Nephron (organoid): Measurements from ENCODE around the gene CXCR5.

Experiments
- H3K27ac Mint-ChIP-seq, 3 experiments: 2 replicates each; pipeline ENCODE4 v1.8.0; 2020; ENCODE audit warnings: mixed read lengths in 3 of 3, mild to moderate bottlenecking in 2 of 3, moderate library complexity in 1 of 3
- H3K27me3 Mint-ChIP-seq: 2 replicates; pipeline ENCODE4 v1.8.0; 2021; ENCODE audit warnings: low read depth, mild to moderate bottlenecking, moderate library complexity, mixed read lengths
- H3K36me3 Mint-ChIP-seq: 2 replicates; pipeline ENCODE4 v1.8.0; 2020; ENCODE audit warnings: low read depth, mixed read lengths
- H3K4me1 Mint-ChIP-seq: 2 replicates; pipeline ENCODE4 v1.8.0; 2020; ENCODE audit warnings: mixed read lengths
- H3K4me3 Mint-ChIP-seq, 3 experiments: 2 replicates each; pipeline ENCODE4 v1.8.0; 2020; ENCODE audit warnings: mild to moderate bottlenecking in 3 of 3, mixed read lengths in 3 of 3, moderate library complexity in 2 of 3
- H3K9me3 Mint-ChIP-seq: 2 replicates; pipeline ENCODE4 v1.8.0; 2020; ENCODE audit warnings: mixed read lengths
- CTCF ChIP-seq, 3 experiments: fragments of 200-600 bp; sonication (generic); IDR thresholded peaks; one replicate each; pipeline ENCODE4 v1.5.0; 2021; ENCODE audit warnings: antibody characterized with exemption in 3 of 3; ENCODE audit not compliant: unreplicated experiment in 3 of 3

CXCR5 gene

GRCh38 chr11:118928101-118928869 is 44.6 kb downstream of the CXCR5 start:
- peak; percentile 92 to 96 (median 93) for TF ChIP-seq CTCF (IDR thresholded peaks at IDR 0.05; ENCODE audit: unreplicated experiment in 3 of 3)
- H3K4me1 Mint-ChIP-seq = peaks cover 51% of the 10 kb centered on the region
- H3K27me3 Mint-ChIP-seq = peaks cover 6% of the 10 kb centered on the region
- H3K4me3 Mint-ChIP-seq = peak overlapping the region; percentile 91 to 97 (median 95)
- no peaks in the 10 kb centered on the region for H3K36me3 Mint-ChIP-seq
- H3K27ac Mint-ChIP-seq = peak overlapping the region; percentile 96 to 99 (median 98)
- H3K9me3 Mint-ChIP-seq = no peaks in the 10 kb centered on the region

- peaks cover 50% of the 10 kb centered on the region for H3K4me1 Mint-ChIP-seq
- peak overlapping the region; percentile 91 to 97 (median 95) for H3K4me3 Mint-ChIP-seq
- peak in 1 of 3 experiments; percentile 6 for TF ChIP-seq CTCF (IDR thresholded peaks at IDR 0.05; ENCODE audit: unreplicated experiment in 3 of 3)
- no peaks in the 10 kb centered on the region for H3K36me3 Mint-ChIP-seq
- H3K27me3 Mint-ChIP-seq = peaks cover 6% of the 10 kb centered on the region
- peak overlapping the region; percentile 96 to 99 (median 98) for H3K27ac Mint-ChIP-seq
- H3K9me3 Mint-ChIP-seq = no peaks in the 10 kb centered on the region
Measured at GRCh38 chr11:118928870-118929500, 45.3 kb downstream of the CXCR5 start.

GRCh38 chr11:118929501-118930093 is 45.9 kb downstream of the CXCR5 start:
- TF ChIP-seq CTCF (IDR thresholded peaks at IDR 0.05; ENCODE audit: unreplicated experiment in 3 of 3) = peak in 1 of 3 experiments; percentile 2
- H3K4me1 Mint-ChIP-seq = peaks cover 44% of the 10 kb centered on the region
- H3K27me3 Mint-ChIP-seq = peaks cover 6% of the 10 kb centered on the region
- no peaks in the 10 kb centered on the region for H3K36me3 Mint-ChIP-seq
- peak overlapping the region; percentile 91 to 97 (median 95) for H3K4me3 Mint-ChIP-seq
- H3K9me3 Mint-ChIP-seq = no peaks in the 10 kb centered on the region
- peak overlapping the region; percentile 89 to 99 (median 98) for H3K27ac Mint-ChIP-seq

GRCh38 chr11:118930094-118930712 is 46.5 kb downstream of the CXCR5 start:
- peak overlapping the region; percentile 91 to 97 (median 95) for H3K4me3 Mint-ChIP-seq
- peaks cover 6% of the 10 kb centered on the region for H3K27me3 Mint-ChIP-seq
- H3K4me1 Mint-ChIP-seq = peaks cover 44% of the 10 kb centered on the region
- peak overlapping the region; percentile 89 to 99 (median 98) for H3K27ac Mint-ChIP-seq
- peak; percentile 90 to 94 (median 93) for TF ChIP-seq CTCF (IDR thresholded peaks at IDR 0.05; ENCODE audit: unreplicated experiment in 3 of 3)
- no peaks in the 10 kb centered on the region for H3K9me3 Mint-ChIP-seq
- H3K36me3 Mint-ChIP-seq = no peaks in the 10 kb centered on the region

- Mint-ChIP-seq H3K27ac (peak overlapping the region in 1 of 3 experiments; percentile 99), H3K27me3 (peaks cover 3% of the 10 kb centered on the region), H3K36me3 (no peaks in the 10 kb centered on the region), H3K9me3 (no peaks in the 10 kb centered on the region), H3K4me1 (peaks cover 39% of the 10 kb centered on the region), H3K4me3 (peak overlapping the region in 1 of 3 experiments; percentile 91)
- no peak for TF ChIP-seq CTCF (IDR thresholded peaks at IDR 0.05; ENCODE audit: unreplicated experiment in 3 of 3)
Measured at GRCh38 chr11:118931571-118931970, 47.9 kb downstream of the CXCR5 start.
